Measurements from ENCODE around the gene IL20RB.

Gene IL20RB

GRCh38 chr3:136937175-136937574 lies 20.6 kb upstream of the IL20RB start:
- no peak overlapping the region for H3K9ac ChIP-seq (ENCODE audit: low read length)
- peaks cover 14% of the 10 kb centered on the region for H3K4me1 ChIP-seq (ENCODE audit: low read length)
- H3K9me3 ChIP-seq (ENCODE audit: insufficient read depth, low read length), result no peaks in the 10 kb centered on the region
- H3K4me3 ChIP-seq (ENCODE audit: low read length), result no peak overlapping the region
- peaks cover 30% of the 10 kb centered on the region for H3K79me2 ChIP-seq (ENCODE audit: low read length)
- TF ChIP-seq EZH2phosphoT487 (IDR thresholded peaks at IDR 0.05; ENCODE audit: low read depth) (no peak), CTCF (IDR thresholded peaks at IDR 0.05; ENCODE audit: low read depth, low read length) (no peak)
- H3K27ac ChIP-seq (ENCODE audit: low read length), result no peak overlapping the region
- no peaks in the 10 kb centered on the region for H3K27me3 ChIP-seq (ENCODE audit: low read depth, low read length)
- no peak overlapping the region for H3K4me2 ChIP-seq (ENCODE audit: low read length)
- H4K20me1 ChIP-seq (ENCODE audit: insufficient read depth, low read length), result no peaks in the 10 kb centered on the region
- H2AFZ ChIP-seq (ENCODE audit: low read depth, low read length), result no peak overlapping the region
- H3K36me3 ChIP-seq (replicated peaks; ENCODE audit: low read depth, low read length), result peaks cover 11% of the 10 kb centered on the region

GRCh38 chr3:136937851-136938250 lies 19.9 kb upstream of the IL20RB start:
- no peak overlapping the region for H3K9ac ChIP-seq (ENCODE audit: low read length)
- TF ChIP-seq CTCF (IDR thresholded peaks at IDR 0.05; ENCODE audit: low read depth, low read length) (no peak), EZH2phosphoT487 (IDR thresholded peaks at IDR 0.05; ENCODE audit: low read depth) (no peak)
- H2AFZ ChIP-seq (ENCODE audit: low read depth, low read length), result no peak overlapping the region
- H3K27ac ChIP-seq (ENCODE audit: low read length), result no peak overlapping the region
- no peak overlapping the region for H3K4me3 ChIP-seq (ENCODE audit: low read length)
- H3K9me3 ChIP-seq (ENCODE audit: insufficient read depth, low read length), result no peaks in the 10 kb centered on the region
- peaks cover 11% of the 10 kb centered on the region for H3K36me3 ChIP-seq (replicated peaks; ENCODE audit: low read depth, low read length)
- no peak overlapping the region for H3K4me2 ChIP-seq (ENCODE audit: low read length)
- H3K4me1 ChIP-seq (ENCODE audit: low read length), result peaks cover 7% of the 10 kb centered on the region
- no peaks in the 10 kb centered on the region for H3K27me3 ChIP-seq (ENCODE audit: low read depth, low read length)
- H3K79me2 ChIP-seq (ENCODE audit: low read length), result peaks cover 34% of the 10 kb centered on the region
- H4K20me1 ChIP-seq (ENCODE audit: insufficient read depth, low read length), result no peaks in the 10 kb centered on the region

- peaks cover 11% of the 10 kb centered on the region for H3K36me3 ChIP-seq (replicated peaks; ENCODE audit: low read depth, low read length)
- no peaks in the 10 kb centered on the region for H3K9me3 ChIP-seq (ENCODE audit: insufficient read depth, low read length)
- H2AFZ ChIP-seq (ENCODE audit: low read depth, low read length), result no peak overlapping the region
- no peaks in the 10 kb centered on the region for H4K20me1 ChIP-seq (ENCODE audit: insufficient read depth, low read length)
- no peak overlapping the region for H3K27ac ChIP-seq (ENCODE audit: low read length)
- no peak overlapping the region for H3K4me3 ChIP-seq (ENCODE audit: low read length)
- peaks cover 3% of the 10 kb centered on the region for H3K4me1 ChIP-seq (ENCODE audit: low read length)
- no peak overlapping the region for H3K9ac ChIP-seq (ENCODE audit: low read length)
- TF ChIP-seq CTCF (IDR thresholded peaks at IDR 0.05; ENCODE audit: low read depth, low read length) (no peak), EZH2phosphoT487 (IDR thresholded peaks at IDR 0.05; ENCODE audit: low read depth) (no peak)
- peaks cover 31% of the 10 kb centered on the region for H3K79me2 ChIP-seq (ENCODE audit: low read length)
- no peak overlapping the region for H3K4me2 ChIP-seq (ENCODE audit: low read length)
- H3K27me3 ChIP-seq (ENCODE audit: low read depth, low read length), result no peaks in the 10 kb centered on the region
Measured at GRCh38 chr3:136938334-136938733, 19.4 kb upstream of the IL20RB start.

- no peak overlapping the region for H2AFZ ChIP-seq (ENCODE audit: low read depth, low read length)
- no peaks in the 10 kb centered on the region for H3K27me3 ChIP-seq (ENCODE audit: low read depth, low read length)
- peaks cover 31% of the 10 kb centered on the region for H3K79me2 ChIP-seq (ENCODE audit: low read length)
- H3K4me3 ChIP-seq (ENCODE audit: low read length), result no peak overlapping the region
- H3K27ac ChIP-seq (ENCODE audit: low read length), result no peak overlapping the region
- H3K9ac ChIP-seq (ENCODE audit: low read length), result no peak overlapping the region
- no peak overlapping the region for H3K4me2 ChIP-seq (ENCODE audit: low read length)
- no peaks in the 10 kb centered on the region for H3K9me3 ChIP-seq (ENCODE audit: insufficient read depth, low read length)
- H3K4me1 ChIP-seq (ENCODE audit: low read length), result no peaks in the 10 kb centered on the region
- peaks cover 8% of the 10 kb centered on the region for H3K36me3 ChIP-seq (replicated peaks; ENCODE audit: low read depth, low read length)
- TF ChIP-seq CTCF (IDR thresholded peaks at IDR 0.05; ENCODE audit: low read depth, low read length) (no peak), EZH2phosphoT487 (IDR thresholded peaks at IDR 0.05; ENCODE audit: low read depth) (no peak)
- H4K20me1 ChIP-seq (ENCODE audit: insufficient read depth, low read length), result no peaks in the 10 kb centered on the region
Measured at GRCh38 chr3:136939489-136939888, 18.3 kb upstream of the IL20RB start.

Data from OCI-LY3 (cell line).